ENCODE data around the gene RALGPS1. TPM values are rescaled to one million over a fixed set of nuclear protein-coding genes. Genes with fewer than 3 reads are reported as not detected.
A peak's percentile ranks its signal among the peaks of the same experiment; 100 is the strongest.

Gene RALGPS1
- total RNA-seq, 2 donors from 2014 or later, result 7.6 to 18.5 TPM

- Histone ChIP-seq H3K9me3 (no peaks in the 10 kb centered on the region), H3K27me3 (replicated peaks; ENCODE audit: insufficient read depth) (no peaks in the 10 kb centered on the region), H3K4me3 (peak overlapping the region; percentile 30), H3K36me3 (no peaks in the 10 kb centered on the region), H3K27ac (peak overlapping the region; percentile 11 to 59), H3K4me1 (ENCODE audit: control insufficient read depth in 1 of 2, low read depth in 2 of 2) (peaks cover 3 to 19% of the 10 kb centered on the region in 2 donors)
- no peak for ATAC-seq (ENCODE audit: insufficient number of reproducible peaks, low FRiP score, low read depth)
- no peak for DNase-seq (ENCODE audit: low spot score)
- TF ChIP-seq CTCF (IDR thresholded peaks at IDR 0.05), result no peak
These were observed 37.8 kb downstream of the RALGPS1 start for GRCh38 chr9:126952205-126952977.

- TF ChIP-seq CTCF (IDR thresholded peaks at IDR 0.05), result no peak
- Histone ChIP-seq H3K27me3 (replicated peaks; ENCODE audit: insufficient read depth) (no peaks in the 10 kb centered on the region), H3K4me3 (peak overlapping the region; percentile 30), H3K36me3 (no peaks in the 10 kb centered on the region), H3K9me3 (no peaks in the 10 kb centered on the region), H3K27ac (peak overlapping the region; percentile 10 to 59), H3K4me1 (ENCODE audit: control insufficient read depth in 1 of 2, low read depth in 2 of 2) (peaks cover 3 to 24% of the 10 kb centered on the region in 2 donors)
- ATAC-seq (ENCODE audit: insufficient number of reproducible peaks, low FRiP score, low read depth) (peak; percentile 19), DNase-seq (ENCODE audit: low spot score) (no peak)
These were observed 38.6 kb downstream of the RALGPS1 start for GRCh38 chr9:126953041-126953809.

GRCh38 chr9:126955811-126956210 lies 41.2 kb downstream of the RALGPS1 start:
- H3K4me3 ChIP-seq, result no peak overlapping the region
- no peaks in the 10 kb centered on the region for H3K9me3 ChIP-seq
- H3K27me3 ChIP-seq (replicated peaks; ENCODE audit: insufficient read depth), result no peaks in the 10 kb centered on the region
- peaks cover 3 to 24% of the 10 kb centered on the region in 2 donors for H3K4me1 ChIP-seq (ENCODE audit: control insufficient read depth in 1 of 2, low read depth in 2 of 2)
- TF ChIP-seq CTCF (IDR thresholded peaks at IDR 0.05), result no peak
- DNase-seq (ENCODE audit: low spot score) (no peak), ATAC-seq (ENCODE audit: insufficient number of reproducible peaks, low FRiP score, low read depth) (no peak)
- no peaks in the 10 kb centered on the region for H3K36me3 ChIP-seq
- H3K27ac ChIP-seq, result no peak overlapping the region

- ATAC-seq (ENCODE audit: insufficient number of reproducible peaks, low FRiP score, low read depth) (peak; percentile 30), DNase-seq (ENCODE audit: low spot score) (no peak)
- H3K4me1 ChIP-seq (ENCODE audit: control insufficient read depth in 1 of 2, low read depth in 2 of 2), result peaks cover 3 to 28% of the 10 kb centered on the region in 2 donors
- H3K27me3 ChIP-seq (replicated peaks; ENCODE audit: insufficient read depth), result no peaks in the 10 kb centered on the region
- no peaks in the 10 kb centered on the region for H3K36me3 ChIP-seq
- no peaks in the 10 kb centered on the region for H3K9me3 ChIP-seq
- H3K27ac ChIP-seq, result peak overlapping the region; percentile 4 to 41
- no peak for TF ChIP-seq CTCF (IDR thresholded peaks at IDR 0.05)
- H3K4me3 ChIP-seq, result no peak overlapping the region
These were observed 42.5 kb downstream of the RALGPS1 start for GRCh38 chr9:126956917-126957686.

GRCh38 chr9:126957687-126958053 lies 43.1 kb downstream of the RALGPS1 start:
- TF ChIP-seq CTCF (IDR thresholded peaks at IDR 0.05), result no peak
- peak overlapping the region; percentile 4 to 41 for H3K27ac ChIP-seq
- no peak for DNase-seq (ENCODE audit: low spot score)
- no peak for ATAC-seq (ENCODE audit: insufficient number of reproducible peaks, low FRiP score, low read depth)
- H3K36me3 ChIP-seq, result no peaks in the 10 kb centered on the region
- peaks cover 3 to 28% of the 10 kb centered on the region in 2 donors for H3K4me1 ChIP-seq (ENCODE audit: control insufficient read depth in 1 of 2, low read depth in 2 of 2)
- H3K9me3 ChIP-seq, result no peaks in the 10 kb centered on the region
- H3K4me3 ChIP-seq, result no peak overlapping the region
- H3K27me3 ChIP-seq (replicated peaks; ENCODE audit: insufficient read depth), result no peaks in the 10 kb centered on the region
